Right cardiac atrium (tissue), 5 donors: Measurements from ENCODE around the gene ICOSLG. TPM values are rescaled to one million over a fixed set of nuclear protein-coding genes. Genes with fewer than 3 reads are reported as not detected.

Experiments used
- polyA plus RNA-seq: library from polyadenylated mRNA; stranded (reverse); fragments of 200-250 nt; gene quantifications from one replicate; pipeline ENCODE4 v1.2.3, GENCODE V29; 2013
- total RNA-seq, 4 donors: library from RNA; stranded (reverse); fragmentation: NEBNext Ultra II Directional; extraction: Animal tissue kit (Norgen Biotek cat#: 25700); gene quantifications; one replicate each; pipeline ENCODE4 v1.2.1, GENCODE V29; 2021
- donor health status: healthy with polysubstance abuse.
- donor health status: DM: no; HTN: yes; CAD: no.
- donor health status: DM: no; HTN: no; CAD: no.
- donor health status: DM: no; HTN: yes; CAD: no; lungs with severe emphysema.
- donor health status: DM: yes; HTN: yes; CAD: no.

The ICOSLG gene
- total and polyA plus RNA-seq, 5 donors = 0.57 to 4.6 (median 0.93) TPM

Other genes starting within 250 kb of the ICOSLG start
- gene TRAPPC10, start 228.6 kb downstream of the ICOSLG start, total RNA-seq = 10 to 100 TPM; 18.0 to 23.3 (median 19.1) TPM
- gene TRAPPC10, start 228.6 kb downstream of the ICOSLG start, polyA plus RNA-seq = 7.6 TPM
- gene PWP2, start 133.5 kb downstream of the ICOSLG start, total RNA-seq = 1 to 10 TPM in 3 of 4 donors, under 1 TPM in 1; 0.94 to 8.9 (median 2.3) TPM
- 1.6 TPM for gene PWP2, start 133.5 kb downstream of the ICOSLG start, polyA plus RNA-seq
- 10 to 100 TPM in 3 of 4 donors, 1 to 10 TPM in 1; 7.0 to 83.1 (median 14.1) TPM for gene GATD3, start 107.3 kb downstream of the ICOSLG start, total RNA-seq
- 12.1 TPM for gene GATD3, start 107.3 kb downstream of the ICOSLG start, polyA plus RNA-seq
- not detected for gene DNMT3L, start 21.0 kb upstream of the ICOSLG start, total RNA-seq
- not detected for gene DNMT3L, start 21.0 kb upstream of the ICOSLG start, polyA plus RNA-seq
- gene AIRE, start 44.9 kb upstream of the ICOSLG start, total RNA-seq = under 1 TPM in 3 of 4 donors, not detected in 1; 0.11 to 0.14 (median 0.14) TPM
- 0.05 TPM for gene AIRE, start 44.9 kb upstream of the ICOSLG start, polyA plus RNA-seq
- gene PFKL, start 59.1 kb upstream of the ICOSLG start, total RNA-seq = 10 to 100 TPM; 43.2 to 54.9 (median 49.6) TPM
- gene PFKL, start 59.1 kb upstream of the ICOSLG start, polyA plus RNA-seq = 42.8 TPM
- 10 to 100 TPM; 13.2 to 19.8 (median 17.6) TPM for gene CFAP410, start 98.4 kb upstream of the ICOSLG start, total RNA-seq
- gene CFAP410, start 98.4 kb upstream of the ICOSLG start, polyA plus RNA-seq = 16.8 TPM
- gene TRPM2, start 112.7 kb upstream of the ICOSLG start, total RNA-seq = 1 to 10 TPM; 1.0 to 1.7 (median 1.4) TPM
- 0.61 TPM for gene TRPM2, start 112.7 kb upstream of the ICOSLG start, polyA plus RNA-seq
- gene LRRC3, start 214.6 kb upstream of the ICOSLG start, total RNA-seq = 1 to 10 TPM in 3 of 4 donors, under 1 TPM in 1; 0.89 to 1.1 (median 1.0) TPM
- gene LRRC3, start 214.6 kb upstream of the ICOSLG start, polyA plus RNA-seq = 0.93 TPM